Fibroblast of skin of abdomen (primary cell): Measurements from ENCODE around the gene CCL27.

ENCODE experiments used
- DNase-seq: peaks from one replicate; pipeline ENCODE4 v3.0.0-alpha.2; 2013

CCL27 gene

GRCh38 chr9:34624475-34625185 is 37.8 kb downstream of the CCL27 start:
- DNase-seq = no peak

GRCh38 chr9:34623374-34624235 is 38.9 kb downstream of the CCL27 start:
- DNase-seq = no peak

GRCh38 chr9:34620061-34620994 is 42.1 kb downstream of the CCL27 start, which contains the start of gene DCTN3:
DCTN3 (minus strand) TSS chr9:34620495; CDS start chr9:34620464, 31 bp downstream.
- DNase-seq = peak; percentile 94

GRCh38 chr9:34615132-34615531 is 47.3 kb downstream of the CCL27 start:
- no peak for DNase-seq

GRCh38 chr9:34612788-34613390 is 49.6 kb downstream of the CCL27 start:
- DNase-seq = peak; percentile 60
